NCI-H774 (cell line): Measurements from ENCODE around the gene CDK6.
A peak's percentile ranks its signal among the peaks of the same experiment; 100 is the strongest.

Experiments
- DNase-seq: peaks from one replicate; lab custom pipeline; 2025; lab: John Stamatoyannopoulos, UW

The CDK6 gene

GRCh38 chr7:92845736-92846135 lies 9.4 kb upstream of the CDK6 start:
- no peak for DNase-seq

- DNase-seq, result no peak
Observed at GRCh38 chr7:92843781-92844180, 7.4 kb upstream of the CDK6 start.

GRCh38 chr7:92843034-92843760 lies 6.8 kb upstream of the CDK6 start:
- DNase-seq, result no peak

GRCh38 chr7:92841192-92841591 lies 4.8 kb upstream of the CDK6 start:
- no peak for DNase-seq

GRCh38 chr7:92840316-92840715 lies 3.9 kb upstream of the CDK6 start:
- DNase-seq, result no peak

GRCh38 chr7:92839901-92840300 lies 3.5 kb upstream of the CDK6 start:
- no peak for DNase-seq

GRCh38 chr7:92838934-92839333 lies 2.6 kb upstream of the CDK6 start:
- no peak for DNase-seq

- DNase-seq, result no peak
Observed at GRCh38 chr7:92837000-92837749, 802 bp upstream of the CDK6 start.

GRCh38 chr7:92835851-92836488 lies 403 bp downstream of the CDK6 start:
- DNase-seq, result no peak

- no peak for DNase-seq
Observed at GRCh38 chr7:92835261-92835850, 1.0 kb downstream of the CDK6 start.

GRCh38 chr7:92834507-92835260 lies 1.7 kb downstream of the CDK6 start:
- DNase-seq, result no peak

GRCh38 chr7:92833766-92834506 lies 2.4 kb downstream of the CDK6 start:
- DNase-seq, result peak; percentile 30

- DNase-seq, result peak; percentile 78
Observed at GRCh38 chr7:92833024-92833765, 3.2 kb downstream of the CDK6 start.

GRCh38 chr7:92832534-92833023 lies 3.8 kb downstream of the CDK6 start:
- no peak for DNase-seq

GRCh38 chr7:92831716-92832533 lies 4.4 kb downstream of the CDK6 start:
- DNase-seq, result no peak

GRCh38 chr7:92830532-92831110 lies 5.8 kb downstream of the CDK6 start:
- DNase-seq, result no peak

GRCh38 chr7:92830027-92830426 lies 6.3 kb downstream of the CDK6 start:
- DNase-seq, result no peak

GRCh38 chr7:92827464-92828120 lies 8.8 kb downstream of the CDK6 start:
- DNase-seq, result no peak
